GM23338 (cell line): Measurements from ENCODE around the gene SNAPC4. TPM values are rescaled to one million over a fixed set of nuclear protein-coding genes. Genes with fewer than 3 reads are reported as not detected.

Source experiments
- ATAC-seq: fragments of 200-7000 bp; cut with Tn5 transposase; 3 replicates; pipeline ENCODE4 v1.9.1; 2020
- DNase-seq: peaks from one replicate; pipeline ENCODE4 v3.0.0-alpha.2; 2015; ENCODE audit warnings: low spot score
- H2AFZ ChIP-seq: fragments of 200-600 bp; sonication (generic); 2 replicates; pipeline ENCODE4 v1.8.0; 2016; ENCODE audit warnings: antibody characterized with exemption, mild to moderate bottlenecking, moderate library complexity
- H3F3A ChIP-seq: fragments of 200-600 bp; sonication (generic); replicated peaks from 2 replicates; pipeline ENCODE4 v1.8.0; 2017; ENCODE audit warnings: antibody characterized with exemption, mixed run types, low read depth
- H3K27ac ChIP-seq: fragments of 200-600 bp; sonication (generic); 2 replicates; pipeline ENCODE4 v1.6.1; 2016; ENCODE audit warnings: low read depth
- H3K27me3 ChIP-seq: fragments of 200-600 bp; sonication (generic); 2 replicates; pipeline ENCODE4 v1.8.0; 2016; ENCODE audit warnings: mild to moderate bottlenecking, mixed run types, moderate library complexity; ENCODE audit not compliant: insufficient read depth
- H3K36me3 ChIP-seq: fragments of 200-600 bp; sonication (generic); 2 replicates; pipeline ENCODE4 v1.8.0; 2016; ENCODE audit warnings: mild to moderate bottlenecking; ENCODE audit not compliant: insufficient read depth
- H3K4me1 ChIP-seq: fragments of 200-600 bp; sonication (generic); 2 replicates; pipeline ENCODE4 v1.8.0; 2016; ENCODE audit warnings: mild to moderate bottlenecking, moderate library complexity; ENCODE audit not compliant: insufficient read depth
- H3K4me2 ChIP-seq: fragments of 200-600 bp; sonication (generic); 2 replicates; pipeline ENCODE4 v1.7.1; 2017; ENCODE audit warnings: mixed run types
- H3K4me3 ChIP-seq: fragments of 200-600 bp; sonication (generic); 2 replicates; pipeline ENCODE4 v1.6.1; 2016; ENCODE audit warnings: mixed run types
- H3K79me2 ChIP-seq: fragments of 200-600 bp; sonication (generic); replicated peaks from 2 replicates; pipeline ENCODE4 v1.8.0; 2017; ENCODE audit warnings: mild to moderate bottlenecking; ENCODE audit not compliant: insufficient read depth
- H3K9me2 ChIP-seq: fragments of 200-600 bp; sonication (generic); 2 replicates; pipeline ENCODE4 v1.8.0; 2017; ENCODE audit not compliant: insufficient read depth
- H4K20me1 ChIP-seq: fragments of 200-600 bp; sonication (generic); replicated peaks from 2 replicates; pipeline ENCODE4 v1.8.0; 2017; ENCODE audit warnings: mild to moderate bottlenecking; ENCODE audit not compliant: insufficient read depth
- H3K27ac Mint-ChIP-seq: 2 replicates; pipeline ENCODE4 v1.8.0; 2020; ENCODE audit warnings: inconsistent platforms, mild to moderate bottlenecking, moderate library complexity, mixed read lengths
- H3K27me3 Mint-ChIP-seq: 3 replicates; pipeline ENCODE4 v1.8.0; 2022; ENCODE audit warnings: low read depth, mild to moderate bottlenecking, moderate library complexity, mixed read lengths, inconsistent platforms; ENCODE audit not compliant: insufficient read depth, poor library complexity
- H3K36me3 Mint-ChIP-seq: 3 replicates; pipeline ENCODE4 v1.8.0; 2021; ENCODE audit warnings: low read depth, mild to moderate bottlenecking, inconsistent platforms, moderate library complexity, mixed read lengths
- H3K4me1 Mint-ChIP-seq: 3 replicates; pipeline ENCODE4 v1.8.0; 2020; ENCODE audit warnings: mild to moderate bottlenecking, inconsistent platforms, mixed read lengths
- H3K4me3 Mint-ChIP-seq: 3 replicates; pipeline ENCODE4 v1.8.0; 2021; ENCODE audit warnings: moderate library complexity, mild to moderate bottlenecking, inconsistent platforms, mixed read lengths
- H3K9me3 Mint-ChIP-seq: 3 replicates; pipeline ENCODE4 v1.8.0; 2020; ENCODE audit warnings: moderate library complexity, mild to moderate bottlenecking, inconsistent platforms, mixed read lengths
- CREB1 ChIP-seq: fragments of 250-450 bp; sonication (Bioruptor Pico); IDR thresholded peaks from 2 replicates; pipeline ENCODE4 v1.5.0; 2020; ENCODE audit warnings: low read depth, mild to moderate bottlenecking, moderate library complexity
- ETS1 ChIP-seq: IDR thresholded peaks from 2 replicates; pipeline ENCODE4 v1.6.1; 2016; ENCODE audit warnings: antibody characterized with exemption
- EZH2 ChIP-seq: fragments of 200-600 bp; sonication (generic); IDR thresholded peaks from one replicate; pipeline ENCODE4 v1.8.0; 2017; ENCODE audit warnings: antibody characterized with exemption, mild to moderate bottlenecking, low read depth; ENCODE audit not compliant: unreplicated experiment
- EZH2phosphoT487 ChIP-seq: fragments of 200-600 bp; sonication (generic); IDR thresholded peaks from one replicate; pipeline ENCODE4 v1.8.1; 2018; ENCODE audit warnings: antibody characterized with exemption; ENCODE audit not compliant: unreplicated experiment
- JUNB ChIP-seq: IDR thresholded peaks from one replicate; pipeline ENCODE4 v1.6.1; 2016; ENCODE audit warnings: antibody characterized with exemption; ENCODE audit not compliant: unreplicated experiment
- POLR2AphosphoS5 ChIP-seq: IDR thresholded peaks from 2 replicates; pipeline ENCODE4 v1.6.1; 2016; ENCODE audit warnings: antibody characterized with exemption, low read depth
- ZNF114 ChIP-seq: fragments of 250-450 bp; sonication (Bioruptor Pico); IDR thresholded peaks from 2 replicates; pipeline ENCODE4 v1.5.0; 2020; ENCODE audit warnings: mild to moderate bottlenecking, moderate library complexity
- ZNF331 ChIP-seq: fragments of 250-450 bp; sonication (Bioruptor Pico); IDR thresholded peaks from 2 replicates; pipeline ENCODE4 v1.5.0; 2020; ENCODE audit warnings: low read depth, mild to moderate bottlenecking, moderate library complexity
- polyA plus RNA-seq: library from polyadenylated mRNA; unstranded; fragments of >200 nt; fragmentation: Nextera tagmentation; extraction: Ambion mirVana; gene quantifications from 2 replicates; pipeline ENCODE4 v1.2.1, GENCODE V29; 2016
- total RNA-seq: library from RNA; depleted of rRNA; stranded (reverse); fragments of >200 nt; shearing (Covaris generic); gene quantifications from 2 replicates; pipeline ENCODE4 v1.2.3, GENCODE V29; 2014
- TF ChIP-seq, protein P1 (sequence below), 2 experiments: fragments of 200-600 bp in 1 of 2; sonication (generic) in 1 of 2; conservative IDR thresholded peaks; 2 replicates each; pipeline versions ENCODE4 v1.5.1 to v1.6.1; 2016 to 2017; ENCODE audit warnings: antibody characterized with exemption in 2 of 2, low read depth in 2 of 2, mild to moderate bottlenecking in 2 of 2, moderate library complexity in 1 of 2
- TF ChIP-seq, protein P2 (sequence below): IDR thresholded peaks from one replicate; pipeline ENCODE4 v1.6.1; 2018; ENCODE audit warnings: antibody characterized with exemption; ENCODE audit not compliant: unreplicated experiment

The SNAPC4 gene
- total and polyA plus RNA-seq, 2 experiments from 2014 or later: 8.8 to 22.7 TPM

DNA sequence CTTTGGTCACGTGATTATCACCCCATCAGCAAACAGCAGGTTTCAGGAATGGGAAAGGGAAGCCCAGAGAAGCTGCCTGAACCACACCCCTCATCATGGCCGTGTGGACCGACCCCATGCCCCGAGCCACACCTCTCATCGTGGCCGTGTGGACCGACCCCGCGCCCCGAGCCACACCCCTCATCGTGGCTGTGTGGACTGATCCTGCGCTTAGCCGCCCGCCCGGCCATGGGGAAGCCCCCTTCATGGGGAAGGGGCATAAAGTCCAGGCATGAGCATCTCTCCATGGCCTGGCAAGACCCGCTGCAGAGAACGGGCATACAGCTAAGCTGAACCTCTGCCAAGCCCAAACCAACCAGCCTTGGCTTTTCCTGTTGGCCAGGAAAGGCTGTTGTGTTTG lies 6.4 kb downstream of the SNAPC4 start:
- H3F3A ChIP-seq: 0 out of 2 replicates have a peak, but pooled peaks cover 4% of the 10 kb centered on the region
- DNase-seq: no peak
- H3K27ac Mint-ChIP-seq: no peak overlapping the region
- no peaks in the 10 kb centered on the region for H3K27me3 ChIP-seq
- peaks cover 15% of the 10 kb centered on the region for H4K20me1 ChIP-seq
- no peak overlapping the region for H2AFZ ChIP-seq
- H3K27ac ChIP-seq: no peak overlapping the region
- peaks cover 17% of the 10 kb centered on the region for H3K36me3 ChIP-seq
- peaks cover 21% of the 10 kb centered on the region for H3K79me2 ChIP-seq
- TF ChIP-seq EZH2phosphoT487: no peak
- no peak for TF ChIP-seq POLR2AphosphoS5
- TF ChIP-seq, protein P1, sequence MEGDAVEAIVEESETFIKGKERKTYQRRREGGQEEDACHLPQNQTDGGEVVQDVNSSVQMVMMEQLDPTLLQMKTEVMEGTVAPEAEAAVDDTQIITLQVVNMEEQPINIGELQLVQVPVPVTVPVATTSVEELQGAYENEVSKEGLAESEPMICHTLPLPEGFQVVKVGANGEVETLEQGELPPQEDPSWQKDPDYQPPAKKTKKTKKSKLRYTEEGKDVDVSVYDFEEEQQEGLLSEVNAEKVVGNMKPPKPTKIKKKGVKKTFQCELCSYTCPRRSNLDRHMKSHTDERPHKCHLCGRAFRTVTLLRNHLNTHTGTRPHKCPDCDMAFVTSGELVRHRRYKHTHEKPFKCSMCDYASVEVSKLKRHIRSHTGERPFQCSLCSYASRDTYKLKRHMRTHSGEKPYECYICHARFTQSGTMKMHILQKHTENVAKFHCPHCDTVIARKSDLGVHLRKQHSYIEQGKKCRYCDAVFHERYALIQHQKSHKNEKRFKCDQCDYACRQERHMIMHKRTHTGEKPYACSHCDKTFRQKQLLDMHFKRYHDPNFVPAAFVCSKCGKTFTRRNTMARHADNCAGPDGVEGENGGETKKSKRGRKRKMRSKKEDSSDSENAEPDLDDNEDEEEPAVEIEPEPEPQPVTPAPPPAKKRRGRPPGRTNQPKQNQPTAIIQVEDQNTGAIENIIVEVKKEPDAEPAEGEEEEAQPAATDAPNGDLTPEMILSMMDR (conservative IDR thresholded peaks at IDR 0.05; ENCODE audit: low read depth in 2 of 2): no peak
- TF ChIP-seq, protein P2, sequence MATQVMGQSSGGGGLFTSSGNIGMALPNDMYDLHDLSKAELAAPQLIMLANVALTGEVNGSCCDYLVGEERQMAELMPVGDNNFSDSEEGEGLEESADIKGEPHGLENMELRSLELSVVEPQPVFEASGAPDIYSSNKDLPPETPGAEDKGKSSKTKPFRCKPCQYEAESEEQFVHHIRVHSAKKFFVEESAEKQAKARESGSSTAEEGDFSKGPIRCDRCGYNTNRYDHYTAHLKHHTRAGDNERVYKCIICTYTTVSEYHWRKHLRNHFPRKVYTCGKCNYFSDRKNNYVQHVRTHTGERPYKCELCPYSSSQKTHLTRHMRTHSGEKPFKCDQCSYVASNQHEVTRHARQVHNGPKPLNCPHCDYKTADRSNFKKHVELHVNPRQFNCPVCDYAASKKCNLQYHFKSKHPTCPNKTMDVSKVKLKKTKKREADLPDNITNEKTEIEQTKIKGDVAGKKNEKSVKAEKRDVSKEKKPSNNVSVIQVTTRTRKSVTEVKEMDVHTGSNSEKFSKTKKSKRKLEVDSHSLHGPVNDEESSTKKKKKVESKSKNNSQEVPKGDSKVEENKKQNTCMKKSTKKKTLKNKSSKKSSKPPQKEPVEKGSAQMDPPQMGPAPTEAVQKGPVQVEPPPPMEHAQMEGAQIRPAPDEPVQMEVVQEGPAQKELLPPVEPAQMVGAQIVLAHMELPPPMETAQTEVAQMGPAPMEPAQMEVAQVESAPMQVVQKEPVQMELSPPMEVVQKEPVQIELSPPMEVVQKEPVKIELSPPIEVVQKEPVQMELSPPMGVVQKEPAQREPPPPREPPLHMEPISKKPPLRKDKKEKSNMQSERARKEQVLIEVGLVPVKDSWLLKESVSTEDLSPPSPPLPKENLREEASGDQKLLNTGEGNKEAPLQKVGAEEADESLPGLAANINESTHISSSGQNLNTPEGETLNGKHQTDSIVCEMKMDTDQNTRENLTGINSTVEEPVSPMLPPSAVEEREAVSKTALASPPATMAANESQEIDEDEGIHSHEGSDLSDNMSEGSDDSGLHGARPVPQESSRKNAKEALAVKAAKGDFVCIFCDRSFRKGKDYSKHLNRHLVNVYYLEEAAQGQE: no peak
- no peak for TF ChIP-seq ETS1
- H3K4me1 ChIP-seq: no peaks in the 10 kb centered on the region
- H3K4me2 ChIP-seq: no peak overlapping the region
- H3K4me3 Mint-ChIP-seq: no peak overlapping the region
- H3K4me1 Mint-ChIP-seq: 0 out of 3 replicates have a peak, but pooled peaks cover 3% of the 10 kb centered on the region
- H3K9me2 ChIP-seq: no peaks in the 10 kb centered on the region
- peaks cover 4% of the 10 kb centered on the region for H3K27me3 Mint-ChIP-seq
- H3K36me3 Mint-ChIP-seq: peaks cover 71% of the 10 kb centered on the region
- no peak overlapping the region for H3K4me3 ChIP-seq
- no peaks in the 10 kb centered on the region for H3K9me3 Mint-ChIP-seq
- ATAC-seq: no peak

DNA sequence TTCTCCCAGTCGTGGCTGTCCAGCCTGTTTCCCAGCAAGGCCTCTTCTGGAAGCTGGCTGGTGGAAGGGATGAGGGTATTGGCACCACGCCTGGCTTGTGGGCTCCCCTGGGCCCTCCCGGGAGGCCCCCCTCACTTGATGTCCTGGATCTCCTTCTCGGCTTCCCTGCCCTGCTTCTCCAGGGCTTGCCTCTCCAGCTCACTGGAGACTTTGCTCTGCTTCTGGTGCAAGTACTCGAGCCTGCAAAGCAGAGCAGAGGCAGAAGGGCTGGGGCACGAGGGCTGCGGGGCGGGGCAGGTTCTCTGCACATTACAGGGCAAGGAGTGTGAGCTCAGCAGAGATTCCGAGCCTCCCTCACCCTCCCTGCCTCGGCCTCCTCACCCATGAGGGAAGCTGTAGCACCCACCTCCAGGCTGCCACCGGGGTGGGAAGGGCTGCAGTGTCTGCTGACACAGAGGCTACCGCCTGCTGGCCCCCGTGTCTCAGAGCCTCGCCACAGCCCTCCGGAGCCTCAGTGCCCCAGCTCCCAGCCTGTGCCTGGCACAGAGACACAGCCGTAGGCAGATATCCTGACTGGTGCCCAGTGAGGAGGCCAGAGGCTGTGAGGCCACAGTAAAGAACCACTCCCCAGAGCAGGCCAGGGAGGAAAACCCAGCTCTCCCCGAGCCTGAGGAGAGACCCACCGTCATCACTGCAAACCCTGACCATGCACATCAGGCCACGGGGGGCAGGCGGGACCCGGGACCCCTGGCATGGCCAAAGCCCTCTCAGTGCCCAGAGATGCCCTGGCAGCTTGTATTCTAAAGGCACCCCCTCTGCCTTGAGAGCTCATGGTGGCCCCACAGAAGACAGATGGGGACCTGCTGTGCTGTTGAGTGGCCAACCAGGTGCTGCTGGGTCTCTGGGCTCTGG lies 7.2 kb downstream of the SNAPC4 start:
- no peak overlapping the region for H3K4me3 Mint-ChIP-seq
- H3F3A ChIP-seq: 0 out of 2 replicates have a peak, but pooled peaks cover 4% of the 10 kb centered on the region
- H3K4me1 Mint-ChIP-seq: no peaks in the 10 kb centered on the region
- H3K9me3 Mint-ChIP-seq: no peaks in the 10 kb centered on the region
- H3K27me3 Mint-ChIP-seq: no peaks in the 10 kb centered on the region
- DNase-seq (no peak), ATAC-seq (no peak)
- H3K4me3 ChIP-seq: no peak overlapping the region
- H3K9me2 ChIP-seq: no peaks in the 10 kb centered on the region
- no peak overlapping the region for H3K4me2 ChIP-seq
- peaks cover 17% of the 10 kb centered on the region for H4K20me1 ChIP-seq
- H3K79me2 ChIP-seq: peaks cover 14% of the 10 kb centered on the region
- H3K36me3 ChIP-seq: peaks cover 22% of the 10 kb centered on the region
- H2AFZ ChIP-seq: no peak overlapping the region
- no peaks in the 10 kb centered on the region for H3K27me3 ChIP-seq
- no peaks in the 10 kb centered on the region for H3K4me1 ChIP-seq
- H3K27ac ChIP-seq: no peak overlapping the region
- H3K36me3 Mint-ChIP-seq: peaks cover 70% of the 10 kb centered on the region
- H3K27ac Mint-ChIP-seq: no peak overlapping the region
- TF ChIP-seq EZH2: no peak
- TF ChIP-seq JUNB: no peak
- TF ChIP-seq, protein P2: no peak
- no peak for TF ChIP-seq ETS1
- TF ChIP-seq ZNF114 (CRISPR knock-in tag): no peak
- TF ChIP-seq ZNF331 (CRISPR knock-in tag): no peak
- TF ChIP-seq CREB1 (CRISPR knock-in tag): no peak
